K562 (cell line): ENCODE data around the gene RXRA. TPM values are rescaled to one million over a fixed set of nuclear protein-coding genes. Genes with fewer than 3 reads are reported as not detected.

Source experiments
- ARNT ChIP-seq, 2 experiments: fragments of 450-650 bp; IDR thresholded peaks; 2 replicates each; pipeline ENCODE4 v1.6.1; 2016; ENCODE audit warnings: mild to moderate bottlenecking in 1 of 2
- CC2D1A ChIP-seq: fragments of 450-650 bp; IDR thresholded peaks from 2 replicates; pipeline ENCODE4 v1.6.1; 2017; ENCODE audit warnings: mild to moderate bottlenecking
- EP400 ChIP-seq: fragments of 450-650 bp; IDR thresholded peaks from 2 replicates; pipeline ENCODE4 v1.6.1; 2017; ENCODE audit warnings: antibody characterized with exemption, mild to moderate bottlenecking, moderate library complexity
- EZH2 ChIP-seq: IDR thresholded peaks from 2 replicates; pipeline ENCODE4 v1.6.1; 2012; ENCODE audit warnings: low read depth, mild to moderate bottlenecking, inconsistent platforms, low read length, borderline replicate concordance
- FOXK2 ChIP-seq, 2 experiments: fragments of 450-650 bp; IDR thresholded peaks in 1 of 2; conservative IDR thresholded peaks in 1 of 2; 2 replicates each; pipeline ENCODE4 v1.6.1; 2016; ENCODE audit warnings: low read depth in 2 of 2, mild to moderate bottlenecking in 1 of 2
- HDAC3 ChIP-seq: fragments of 450-650 bp; IDR thresholded peaks from 2 replicates; pipeline ENCODE4 v1.6.1; 2018; ENCODE audit warnings: borderline replicate concordance, mild to moderate bottlenecking, moderate library complexity; ENCODE audit not compliant: partially characterized antibody
- KLF1 ChIP-seq: fragments of 450-650 bp; IDR thresholded peaks from 2 replicates; pipeline ENCODE4 v1.6.1; 2016; ENCODE audit warnings: missing genetic modification characterization, missing compliant biosample characterization
- SNAPC5 ChIP-seq: fragments of 250-450 bp; sonication (Bioruptor Pico); IDR thresholded peaks from 2 replicates; pipeline ENCODE4 v1.8.0; 2021; ENCODE audit warnings: moderate library complexity, mild to moderate bottlenecking, inconsistent platforms
- ZNF253 ChIP-seq: fragments of 250-450 bp; sonication (Bioruptor Pico); conservative IDR thresholded peaks from 2 replicates; pipeline ENCODE4 v1.6.1; 2021; ENCODE audit warnings: mild to moderate bottlenecking
- ZNF592 ChIP-seq: fragments of 450-650 bp; IDR thresholded peaks from 2 replicates; pipeline ENCODE4 v1.6.1; 2017; ENCODE audit warnings: antibody characterized with exemption, mild to moderate bottlenecking
- ZNF609 ChIP-seq: sonication (generic); formaldehyde crosslinking; IDR thresholded peaks from 2 replicates; pipeline ENCODE4 v1.8.1; 2023; ENCODE audit warnings: missing genetic modification reagents, mild to moderate bottlenecking, borderline replicate concordance
- polyA plus RNA-seq, 8 experiments: library from polyadenylated mRNA; depleted of rRNA in 4 of 8; stranded (reverse) in 5 of 8; unstranded in 3 of 8; fragments of >200 nt; fragmentation: Nextera tagmentation in 2 of 8; fragmentation: Illumina TruSeq in 1 of 8; extraction: Ambion mirVana in 2 of 8; extraction: Trizol in 1 of 8; gene quantifications; 2 replicates each; pipeline versions ENCODE4 v1.2.1 to v1.2.3, GENCODE V29; 2011 to 2014; ENCODE audit warnings: inconsistent platforms in 1 of 8, missing spikeins in 1 of 8
- total RNA-seq, 7 experiments: library from RNA; depleted of rRNA in 6 of 7; stranded (reverse); fragments of >200 nt in 6 of 7; fragmentation: Illumina TruSeq in 2 of 7; extraction: Trizol in 2 of 7; gene quantifications; 2 replicates each; pipeline versions ENCODE4 v1.2.1 to v1.2.3, GENCODE V29; 2011 to 2021; ENCODE audit warnings: low replicate concordance in 1 of 7

RXRA gene
- total and polyA plus RNA-seq, 9 of the 15 experiments (the other 6 are each of a cell fraction or from before 2014, with no cell fraction given), result 0.35 to 23.6 (median 4.6) TPM

GRCh38 chr9:134317400-134317789 lies 8.9 kb upstream of the RXRA start (continued):
- TF ChIP-seq ZNF609 (CRISPR knock-in tag) (no peak), KLF1 (tag) (no peak), HDAC3 (no peak), EZH2 (no peak), FOXK2 (conservative IDR thresholded peaks at IDR 0.05 in 1 of 2, IDR thresholded peaks at IDR 0.05 in 1 of 2; ENCODE audit: low read depth in 2 of 2) (no peak), EP400 (no peak), ZNF592 (no peak), ARNT (IDR thresholded peaks at IDR 0.05) (no peak), CC2D1A (no peak), SNAPC5 (CRISPR knock-in tag) (no peak), ZNF253 (no peak)
